ENCODE measurements around the gene TSPAN5.

The TSPAN5 gene

GRCh38 chr4:98496152-98496845 is 162.1 kb downstream of the TSPAN5 start:
- TF ChIP-seq CTCF (IDR thresholded peaks at IDR 0.05; ENCODE audit: borderline replicate concordance, control extremely low read depth, extremely low read depth, insufficient read depth, missing control alignments), result no peak
- in situ Hi-C loops (cut with MboI; ENCODE audit: low sequenced_read_pairs, unreplicated experiment), result no loop called here
- DNase-seq (ENCODE audit: low spot score), result no peak

GRCh38 chr4:98493296-98493695 is 165.1 kb downstream of the TSPAN5 start:
- in situ Hi-C loops (cut with MboI; ENCODE audit: low sequenced_read_pairs, unreplicated experiment), result no loop called here
- TF ChIP-seq CTCF (IDR thresholded peaks at IDR 0.05; ENCODE audit: borderline replicate concordance, control extremely low read depth, extremely low read depth, insufficient read depth, missing control alignments), result no peak

GRCh38 chr4:98491899-98492559 is 166.4 kb downstream of the TSPAN5 start:
- in situ Hi-C loops (cut with MboI; ENCODE audit: low sequenced_read_pairs, unreplicated experiment), result no loop called here
- no peak for DNase-seq (ENCODE audit: low spot score)
- TF ChIP-seq CTCF (IDR thresholded peaks at IDR 0.05; ENCODE audit: borderline replicate concordance, control extremely low read depth, extremely low read depth, insufficient read depth, missing control alignments), result no peak

More at GRCh38 chr4:98493296-98493695, 165.1 kb downstream of the TSPAN5 start:
- DNase-seq (ENCODE audit: low spot score), result peak; percentile 43

GRCh38 chr4:98490251-98490650 is 168.2 kb downstream of the TSPAN5 start:
- no peak for TF ChIP-seq CTCF (IDR thresholded peaks at IDR 0.05; ENCODE audit: borderline replicate concordance, control extremely low read depth, extremely low read depth, insufficient read depth, missing control alignments)
- DNase-seq (ENCODE audit: low spot score), result no peak
- in situ Hi-C loops (cut with MboI; ENCODE audit: low sequenced_read_pairs, unreplicated experiment), result no loop called here

- in situ Hi-C loops (cut with MboI; ENCODE audit: low sequenced_read_pairs, unreplicated experiment), result no loop called here
- no peak for DNase-seq (ENCODE audit: low spot score)
- no peak for TF ChIP-seq CTCF (IDR thresholded peaks at IDR 0.05; ENCODE audit: borderline replicate concordance, control extremely low read depth, extremely low read depth, insufficient read depth, missing control alignments)
Observed at GRCh38 chr4:98485816-98486345, 172.5 kb downstream of the TSPAN5 start.

- no peak for DNase-seq (ENCODE audit: low spot score)
- TF ChIP-seq CTCF (IDR thresholded peaks at IDR 0.05; ENCODE audit: borderline replicate concordance, control extremely low read depth, extremely low read depth, insufficient read depth, missing control alignments), result no peak
- in situ Hi-C loops (cut with MboI; ENCODE audit: low sequenced_read_pairs, unreplicated experiment), result no loop called here
Observed at GRCh38 chr4:98484031-98484430, 174.4 kb downstream of the TSPAN5 start.
